ENCODE measurements around the gene HOXB1. TPM values are rescaled to one million over a fixed set of nuclear protein-coding genes. Genes with fewer than 3 reads are reported as not detected.

HOXB1 gene
- total RNA-seq, 1 experiment from 2014 or later: not detected

GRCh38 chr17:48515925-48516900 lies 14.6 kb downstream of the HOXB1 start:
- H3K4me3 Mint-ChIP-seq (ENCODE audit: unreplicated experiment): no peak overlapping the region
- intact Hi-C loops (cut with micrococcal nuclease): no loop called here
- CTCF ChIA-PET: interaction anchor here (0.5 to 1.0 kb wide), 4 partner anchors 9 to 583 kb away, joined by 3 to 5 read pairs (median 3); no protein-coding TSS in a partner anchor
- no peaks in the 10 kb centered on the region for H3K9me3 Mint-ChIP-seq (ENCODE audit: unreplicated experiment)
- POLR2A ChIA-PET: interaction anchor here (0.5 kb wide), 1 partner anchor 71 kb away, joined by 3 read pairs; no protein-coding TSS in a partner anchor
- H3K36me3 Mint-ChIP-seq (ENCODE audit: insufficient read depth, unreplicated experiment): no peaks in the 10 kb centered on the region
- no peak overlapping the region for H3K27ac Mint-ChIP-seq (ENCODE audit: low read depth, unreplicated experiment)
- H3K27me3 Mint-ChIP-seq (ENCODE audit: insufficient read depth, unreplicated experiment): peaks cover 66% of the 10 kb centered on the region
- no peak for DNase-seq (ENCODE audit: unreplicated experiment)
- no TSS peak for BruUV-seq (replicated peaks)
- H3K4me1 Mint-ChIP-seq (ENCODE audit: insufficient read depth, unreplicated experiment): peaks cover 6% of the 10 kb centered on the region
- no peak for TF ChIP-seq CTCF (IDR thresholded peaks at IDR 0.05; ENCODE audit: unreplicated experiment)

- ChIA-PET CTCF (no interaction called here), POLR2A (no interaction called here)
- intact Hi-C loops (cut with micrococcal nuclease): no loop called here
- H3K9me3 Mint-ChIP-seq (ENCODE audit: unreplicated experiment): no peaks in the 10 kb centered on the region
- no peak for TF ChIP-seq CTCF (IDR thresholded peaks at IDR 0.05; ENCODE audit: unreplicated experiment)
- H3K27ac Mint-ChIP-seq (ENCODE audit: low read depth, unreplicated experiment): no peak overlapping the region
- no TSS peak for BruUV-seq (replicated peaks)
- no peaks in the 10 kb centered on the region for H3K36me3 Mint-ChIP-seq (ENCODE audit: insufficient read depth, unreplicated experiment)
- no peak overlapping the region for H3K4me3 Mint-ChIP-seq (ENCODE audit: unreplicated experiment)
- H3K4me1 Mint-ChIP-seq (ENCODE audit: insufficient read depth, unreplicated experiment): peaks cover 14% of the 10 kb centered on the region
- peaks cover 57% of the 10 kb centered on the region for H3K27me3 Mint-ChIP-seq (ENCODE audit: insufficient read depth, unreplicated experiment)
- DNase-seq (ENCODE audit: unreplicated experiment): no peak
These were observed 16.3 kb downstream of the HOXB1 start for GRCh38 chr17:48514477-48514876.

DNA sequence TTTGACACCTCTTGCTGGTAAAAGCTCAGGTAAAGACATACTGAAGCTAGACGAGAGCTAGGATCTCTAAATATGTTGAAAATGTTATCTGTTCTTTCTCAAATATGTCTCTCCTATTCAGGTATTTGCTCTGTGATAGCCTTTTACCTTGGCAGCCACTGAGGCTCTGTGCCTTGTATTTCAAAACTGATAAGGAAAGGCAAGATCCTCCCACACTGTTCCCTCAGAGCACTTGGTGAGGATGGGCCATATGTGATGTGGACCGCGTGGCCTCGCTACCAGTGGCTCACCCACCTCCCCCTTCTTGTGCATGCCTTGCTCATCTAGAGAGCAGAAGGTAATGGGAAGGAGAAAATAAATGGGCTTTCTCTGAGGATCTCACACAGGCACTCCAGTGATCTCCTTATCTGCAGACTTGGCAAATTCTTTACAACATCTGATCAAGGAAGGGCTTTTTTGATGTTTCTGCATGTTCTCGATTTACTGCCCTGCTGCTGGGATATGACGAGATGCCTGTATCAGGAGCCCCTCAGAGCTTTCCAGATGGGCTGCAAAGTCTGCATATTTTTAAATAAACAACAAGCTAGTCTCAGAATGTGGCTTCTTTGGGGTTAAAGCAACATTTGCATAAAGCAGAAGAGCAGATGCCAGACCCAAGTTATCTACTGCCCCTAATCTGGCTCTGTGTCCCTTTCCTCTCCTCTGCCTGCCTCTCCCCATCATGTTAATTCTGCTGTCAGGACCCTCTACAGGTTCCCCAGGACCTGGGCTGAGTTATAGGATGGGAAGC lies 16.9 kb downstream of the HOXB1 start:
- H3K9me3 Mint-ChIP-seq (ENCODE audit: unreplicated experiment): no peaks in the 10 kb centered on the region
- BruUV-seq (replicated peaks): no TSS peak
- POLR2A ChIA-PET: no interaction called here
- no peak overlapping the region for H3K27ac Mint-ChIP-seq (ENCODE audit: low read depth, unreplicated experiment)
- TF ChIP-seq CTCF (IDR thresholded peaks at IDR 0.05; ENCODE audit: unreplicated experiment): no peak
- peaks cover 14% of the 10 kb centered on the region for H3K4me1 Mint-ChIP-seq (ENCODE audit: insufficient read depth, unreplicated experiment)
- CTCF ChIA-PET: interaction anchor here (0.7 kb wide), 1 partner anchor 9 kb away, joined by 3 read pairs; no protein-coding TSS in a partner anchor
- no peak overlapping the region for H3K4me3 Mint-ChIP-seq (ENCODE audit: unreplicated experiment)
- no peaks in the 10 kb centered on the region for H3K36me3 Mint-ChIP-seq (ENCODE audit: insufficient read depth, unreplicated experiment)
- no peak for DNase-seq (ENCODE audit: unreplicated experiment)
- peaks cover 57% of the 10 kb centered on the region for H3K27me3 Mint-ChIP-seq (ENCODE audit: insufficient read depth, unreplicated experiment)
- intact Hi-C loops (cut with micrococcal nuclease): no loop called here

GRCh38 chr17:48513097-48513496 lies 17.7 kb downstream of the HOXB1 start:
- H3K27ac Mint-ChIP-seq (ENCODE audit: low read depth, unreplicated experiment): no peak overlapping the region

More at GRCh38 chr17:48513097-48513496, 17.7 kb downstream of the HOXB1 start:
- no peak for TF ChIP-seq CTCF (IDR thresholded peaks at IDR 0.05; ENCODE audit: unreplicated experiment)
- CTCF ChIA-PET: interaction anchor here (0.7 kb wide), 1 partner anchor 9 kb away, joined by 3 read pairs; no protein-coding TSS in a partner anchor
- no peaks in the 10 kb centered on the region for H3K9me3 Mint-ChIP-seq (ENCODE audit: unreplicated experiment)
- H3K36me3 Mint-ChIP-seq (ENCODE audit: insufficient read depth, unreplicated experiment): no peaks in the 10 kb centered on the region
- H3K27me3 Mint-ChIP-seq (ENCODE audit: insufficient read depth, unreplicated experiment): peaks cover 57% of the 10 kb centered on the region
- H3K4me3 Mint-ChIP-seq (ENCODE audit: unreplicated experiment): no peak overlapping the region
- POLR2A ChIA-PET: no interaction called here
- no peak for DNase-seq (ENCODE audit: unreplicated experiment)
- no TSS peak for BruUV-seq (replicated peaks)
- intact Hi-C loops (cut with micrococcal nuclease): no loop called here
- peaks cover 14% of the 10 kb centered on the region for H3K4me1 Mint-ChIP-seq (ENCODE audit: insufficient read depth, unreplicated experiment)

Measured in MCF 10A (cell line).